ENCODE data around the gene NUP50.
"Not testable (repeated sequence)": the region's sequence is repeated elsewhere in the genome, so short reads cannot be mapped to it uniquely, and the experiment has no call there.

Gene NUP50

GRCh38 chr22:45162531-45162930, 1.2 kb upstream of the NUP50 start:
- DNase-seq: no peak

- no peak for DNase-seq
Measured at GRCh38 chr22:45163099-45163450, 650 bp upstream of the NUP50 start.

- peak; percentile 53 for DNase-seq
Measured at GRCh38 chr22:45164270-45165088, 754 bp downstream of the NUP50 start.

- no peak for DNase-seq
Measured at GRCh38 chr22:45166932-45167331, 3.2 kb downstream of the NUP50 start.

- no peak for DNase-seq
Measured at GRCh38 chr22:45169591-45170466, 6.1 kb downstream of the NUP50 start.

- no peak for DNase-seq
Measured at GRCh38 chr22:45171830-45172229, 8.1 kb downstream of the NUP50 start.

GRCh38 chr22:45172881-45173585, 9.3 kb downstream of the NUP50 start:
- no peak for DNase-seq

GRCh38 chr22:45179276-45180049, 15.7 kb downstream of the NUP50 start:
- no peak for DNase-seq

- no peak for DNase-seq
Measured at GRCh38 chr22:45180146-45180679, 16.5 kb downstream of the NUP50 start.

- DNase-seq: no peak
Measured at GRCh38 chr22:45181240-45181639, 17.5 kb downstream of the NUP50 start.

GRCh38 chr22:45181766-45182165, 18.0 kb downstream of the NUP50 start:
- DNase-seq: no peak

GRCh38 chr22:45183974-45184373, 20.2 kb downstream of the NUP50 start:
- no peak for DNase-seq

- no peak for DNase-seq
Measured at GRCh38 chr22:45185718-45186514, 22.2 kb downstream of the NUP50 start.

GRCh38 chr22:45187891-45188290, 24.2 kb downstream of the NUP50 start:
- no peak for DNase-seq

GRCh38 chr22:45188779-45189178, 25.1 kb downstream of the NUP50 start:
- DNase-seq: no peak

GRCh38 chr22:45190202-45190872, 26.6 kb downstream of the NUP50 start:
- no peak for DNase-seq

- DNase-seq: not testable (repeated sequence)
Measured at GRCh38 chr22:45191746-45192145, 28.0 kb downstream of the NUP50 start.

GRCh38 chr22:45192701-45193187, 29.0 kb downstream of the NUP50 start:
- DNase-seq: no peak

- DNase-seq: no peak
Measured at GRCh38 chr22:45194686-45195085, 31.0 kb downstream of the NUP50 start.

- DNase-seq: no peak
Measured at GRCh38 chr22:45195616-45196015, 31.9 kb downstream of the NUP50 start.

- no peak for DNase-seq
Measured at GRCh38 chr22:45196308-45196707, 32.6 kb downstream of the NUP50 start.
